Frontal cortex (tissue), 4 donors: Measurements from ENCODE around the gene SRP19. TPM values are rescaled to one million over a fixed set of nuclear protein-coding genes. Genes with fewer than 3 reads are reported as not detected.
"Not testable (repeated sequence)": the region's sequence is repeated elsewhere in the genome, so short reads cannot be mapped to it uniquely, and the experiment has no call there.

Experiments used
- DNase-seq, 2 donors: peaks; one replicate each; pipeline ENCODE4 v3.0.0; 2012; ENCODE audit warnings: low spot score in 2 of 2
- FAIRE-seq: peaks from 2 replicates; lab custom pipeline; 2012; peaks lifted over from hg19 to GRCh38; lab: Jason Lieb, UNC
- total RNA-seq: library from RNA; depleted of rRNA; stranded (reverse); fragments of >200 nt; gene quantifications from one replicate; pipeline ENCODE4 v1.2.3, GENCODE V29; 2014
- donor health status: control.
- donor health status: control.
- donor health status: control.

SRP19 gene
- 39.1 TPM for total RNA-seq

DNA sequence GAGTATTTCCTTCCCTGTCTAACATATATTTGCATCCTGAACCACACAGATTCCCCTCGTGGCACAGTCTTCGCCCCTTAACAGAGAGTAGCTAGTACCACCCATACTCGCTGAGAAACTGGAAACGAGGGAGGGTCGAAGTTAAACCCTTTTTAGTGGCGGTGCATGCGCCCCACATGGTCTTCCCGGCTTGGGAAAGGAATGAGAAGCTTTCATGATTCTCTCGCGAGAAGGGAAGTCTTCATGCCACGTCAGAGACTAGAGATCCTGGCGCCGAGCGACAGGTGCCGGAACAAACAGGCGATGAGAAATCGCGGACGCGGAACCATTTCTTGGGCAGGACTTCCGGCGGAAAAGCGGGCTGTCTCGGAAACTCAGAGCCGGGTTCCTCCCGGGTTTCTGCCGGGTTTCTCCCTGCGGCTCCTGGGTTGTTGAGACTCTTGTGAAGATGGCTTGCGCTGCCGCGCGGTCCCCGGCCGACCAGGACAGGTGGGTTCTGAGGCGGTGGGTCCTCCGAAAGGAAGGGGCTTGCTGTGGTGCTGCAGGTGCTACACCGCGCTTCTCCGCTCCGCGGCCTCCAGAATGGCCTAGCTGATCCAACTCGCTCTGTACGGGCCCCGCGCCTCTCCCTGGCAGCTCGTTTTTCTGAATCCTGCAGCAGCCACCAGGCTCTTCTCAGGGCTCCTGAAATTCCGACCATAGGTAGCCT is at the start of gene SRP19:
Gene SRP19 (plus strand): TSS at position 359 of the 709 bp plus-strand sequence. CDS start 90 bp downstream, at position 449.
- DNase-seq (peak; percentile 70 to 94), FAIRE-seq (peak; percentile 75)

DNA sequence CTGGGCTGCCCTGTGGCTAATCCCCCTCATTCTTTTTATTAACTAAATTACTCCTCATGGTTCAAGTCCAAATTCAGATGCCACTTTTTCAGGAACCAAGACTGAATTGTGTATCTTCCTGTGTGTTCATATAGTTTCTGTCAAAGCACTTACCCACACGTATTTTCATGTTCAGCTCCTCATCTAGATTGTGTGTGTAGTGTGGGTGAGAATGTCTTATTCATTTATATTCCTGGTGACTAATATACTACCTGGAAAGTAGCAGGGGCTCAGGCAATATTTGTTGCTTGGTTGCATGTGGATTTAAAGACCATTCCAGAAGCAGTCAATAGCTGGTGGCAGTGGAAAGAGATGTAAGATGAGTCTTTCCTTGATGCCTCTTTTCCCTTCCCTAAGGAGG is 48.5 kb upstream of the SRP19 start:
- no peak for DNase-seq
- no peak for FAIRE-seq

DNA sequence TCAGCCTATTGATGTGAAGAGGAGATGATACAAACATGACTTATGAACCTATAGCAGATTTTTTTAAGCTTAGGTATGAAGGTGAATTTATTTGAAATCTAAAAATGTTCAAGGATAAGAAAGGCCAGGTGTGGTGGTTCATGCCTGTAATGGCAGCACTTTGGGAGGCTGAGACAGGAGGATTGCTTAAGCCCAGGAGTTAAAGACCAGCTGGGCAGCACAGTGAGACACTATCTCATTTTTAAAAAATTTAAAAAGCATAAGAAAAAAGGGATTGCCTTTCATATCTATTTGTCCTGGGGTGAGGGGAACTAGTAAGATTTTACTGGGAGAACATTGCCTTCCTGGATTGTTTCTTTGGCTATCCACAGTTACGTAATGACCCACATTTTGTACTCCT is 40.8 kb upstream of the SRP19 start:
- DNase-seq (no peak), FAIRE-seq (no peak)

DNA sequence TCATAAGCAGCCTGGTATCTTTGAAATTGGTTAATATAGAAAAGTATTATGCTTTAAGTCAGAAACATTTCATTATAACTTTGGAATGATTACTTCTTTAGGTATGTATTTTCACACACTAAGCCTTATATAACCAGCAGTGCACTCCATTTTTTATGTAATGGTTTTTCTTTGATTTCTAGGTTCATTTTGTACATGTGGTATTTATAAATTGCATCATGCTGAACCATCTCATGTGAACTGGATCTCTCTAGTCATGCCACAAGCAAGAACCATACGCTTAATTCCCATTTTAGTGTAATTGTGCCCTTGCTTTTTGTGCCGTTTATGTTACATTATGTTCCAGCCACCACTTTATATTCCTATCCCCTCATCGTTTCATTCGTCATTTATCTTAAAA is 38.6 kb upstream of the SRP19 start:
- FAIRE-seq = no peak
- DNase-seq = no peak

DNA sequence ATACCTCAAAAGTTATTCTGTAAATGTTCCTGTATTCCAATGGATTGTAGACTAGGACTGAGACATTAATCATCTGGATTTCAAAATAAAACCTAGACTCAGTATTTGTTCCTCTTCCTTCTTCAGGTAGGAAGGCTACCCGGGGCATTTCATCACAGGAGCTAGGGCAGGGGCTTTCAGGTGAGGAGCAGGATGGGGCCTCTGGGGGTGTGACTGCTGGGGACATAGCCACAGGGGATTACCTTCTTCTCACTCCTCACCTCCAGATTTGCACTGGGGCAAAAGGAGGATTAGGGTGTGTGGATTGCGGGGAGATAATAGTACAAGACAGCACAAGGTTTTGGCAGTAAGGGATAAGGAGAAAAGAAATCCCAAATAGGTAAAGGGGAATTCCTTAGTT is 37.9 kb upstream of the SRP19 start:
- FAIRE-seq = no peak
- DNase-seq = no peak

DNA sequence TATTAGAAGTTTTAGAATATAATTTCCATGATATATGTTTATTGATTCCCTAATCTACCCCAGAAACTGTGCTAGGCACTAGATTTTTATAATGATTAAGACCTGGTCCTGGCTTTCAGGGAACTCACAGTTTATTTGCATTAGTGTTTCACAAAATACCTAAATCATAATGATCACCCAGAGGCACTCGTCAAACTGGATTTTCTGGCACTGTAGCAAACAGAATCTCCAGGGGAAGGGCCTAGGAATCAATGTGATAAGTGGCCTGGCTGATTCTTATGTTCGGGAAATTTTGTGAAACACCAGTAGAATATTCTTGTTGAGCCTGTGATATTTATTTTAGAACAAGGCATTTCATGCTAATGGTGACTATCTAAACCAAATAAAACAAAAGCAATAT is 37.4 kb upstream of the SRP19 start:
- no peak for DNase-seq

DNA sequence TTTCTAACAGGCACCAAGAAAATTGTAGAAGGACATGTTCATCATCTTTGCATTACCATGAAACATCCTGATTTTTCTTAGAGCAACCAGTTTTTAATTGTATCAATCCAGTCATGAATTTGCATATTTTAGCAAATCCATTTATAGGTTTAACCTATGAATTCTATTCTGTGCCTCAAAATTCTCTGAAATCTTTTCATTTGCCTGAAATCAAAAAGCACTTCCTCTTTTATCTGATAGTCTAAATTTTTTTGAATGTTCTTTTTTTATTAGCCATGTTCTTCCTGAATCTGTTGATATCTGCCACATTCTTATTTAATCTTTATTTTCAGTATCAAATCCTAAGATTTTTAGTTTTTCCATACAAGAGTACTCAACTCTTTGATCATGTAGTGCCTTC is 36.9 kb upstream of the SRP19 start:
- DNase-seq = no peak
- no peak for FAIRE-seq

More for the DNA sequence above, 37.4 kb upstream of the SRP19 start:
- FAIRE-seq = no peak

DNA sequence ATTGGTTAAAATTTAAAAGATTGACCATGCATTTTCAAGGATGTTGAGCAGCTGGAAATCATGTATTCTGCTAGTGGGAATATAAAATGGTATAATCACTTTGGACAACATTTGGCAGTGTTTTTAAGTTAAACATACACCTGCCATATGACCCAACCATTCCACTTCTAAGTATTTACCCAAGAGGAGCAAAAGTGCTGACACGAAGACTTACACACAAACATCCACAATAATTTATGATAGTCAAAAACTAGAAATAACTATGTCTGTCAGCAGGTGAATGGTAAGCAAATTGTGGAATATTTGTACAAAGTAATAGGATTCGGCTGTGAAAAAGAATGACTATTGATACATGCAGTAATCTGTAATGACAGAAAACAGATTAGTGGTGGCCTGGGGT is 30.7 kb upstream of the SRP19 start:
- DNase-seq = no peak
- FAIRE-seq = no peak

DNA sequence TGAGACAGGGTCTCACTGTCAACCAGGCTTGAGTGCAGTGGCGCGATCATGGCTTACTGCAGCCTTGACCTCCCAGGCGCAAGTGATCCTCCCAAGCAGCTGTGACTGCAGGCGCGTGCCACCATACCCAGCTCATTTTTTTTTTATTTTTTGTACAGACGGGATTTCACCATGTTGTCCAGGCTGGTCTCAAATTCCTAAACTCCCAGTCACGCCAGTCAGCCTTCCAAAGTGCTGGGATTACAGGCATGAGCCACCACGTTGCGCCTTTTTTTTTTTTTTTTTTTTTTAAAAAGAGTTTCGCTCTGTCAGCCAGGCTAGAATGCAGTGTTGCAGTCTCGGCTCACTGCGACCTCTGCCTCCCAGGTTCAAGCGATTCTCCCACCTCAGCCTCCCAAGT is 27.1 kb upstream of the SRP19 start:
- FAIRE-seq (no peak), DNase-seq (no peak)

DNA sequence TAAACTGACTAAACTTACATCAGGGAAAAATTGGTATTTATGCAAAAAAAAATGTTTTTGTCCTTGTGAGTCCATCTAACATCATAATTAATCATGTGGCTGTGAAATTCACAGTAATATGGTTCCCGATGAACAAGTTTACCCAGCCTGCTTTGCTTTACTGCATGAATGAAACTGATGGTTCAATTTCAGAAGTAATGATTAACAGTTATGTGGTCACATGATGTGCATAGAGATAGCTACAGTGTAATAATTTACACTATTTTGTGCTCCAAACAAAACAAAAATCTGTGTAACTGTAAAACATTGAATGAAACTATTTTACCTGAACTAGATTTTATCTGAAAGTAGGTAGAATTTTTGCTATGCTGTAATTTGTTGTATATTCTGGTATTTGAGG is 16.6 kb upstream of the SRP19 start:
- FAIRE-seq = no peak
- no peak for DNase-seq

DNA sequence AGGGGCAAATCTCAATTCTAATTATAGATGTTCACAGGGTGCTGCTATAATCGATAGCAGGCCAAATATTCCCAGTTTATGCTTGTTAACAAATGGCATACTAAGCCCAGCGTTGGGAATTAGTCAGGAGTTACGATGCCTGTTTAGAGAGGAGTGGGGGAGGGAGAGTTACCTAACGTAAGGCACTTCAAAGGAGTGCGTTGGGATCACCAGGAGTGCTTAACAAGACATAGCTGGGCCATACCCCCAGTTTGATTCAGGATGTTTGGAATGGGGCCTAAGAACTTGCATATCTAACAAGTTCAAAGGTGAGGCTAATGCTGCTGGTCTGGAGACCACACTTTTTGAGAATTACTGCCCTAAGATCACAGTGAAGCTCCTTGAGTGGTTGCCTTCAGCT is 14.5 kb upstream of the SRP19 start:
- FAIRE-seq = no peak

DNA sequence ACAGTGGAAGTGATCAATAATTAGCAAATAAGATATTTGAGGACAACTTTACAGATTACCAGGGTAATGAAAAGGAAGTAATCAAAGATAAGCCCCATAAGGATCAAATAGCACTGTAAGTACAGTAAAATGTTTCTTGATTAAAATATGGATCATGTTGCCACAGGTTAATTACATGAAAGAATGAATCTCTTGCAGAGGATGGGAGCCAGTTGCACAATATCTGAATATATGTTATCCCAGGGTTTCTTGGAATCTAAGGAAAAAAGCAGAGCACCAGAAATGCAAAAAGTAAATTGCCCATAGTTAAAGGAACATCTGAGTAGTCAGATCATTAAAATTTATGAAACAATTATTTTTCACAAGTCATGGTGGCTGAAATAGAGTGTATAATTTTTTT is 13.8 kb upstream of the SRP19 start:
- no peak for FAIRE-seq
- no peak for DNase-seq

More for the DNA sequence above, 14.5 kb upstream of the SRP19 start:
- DNase-seq = no peak

DNA sequence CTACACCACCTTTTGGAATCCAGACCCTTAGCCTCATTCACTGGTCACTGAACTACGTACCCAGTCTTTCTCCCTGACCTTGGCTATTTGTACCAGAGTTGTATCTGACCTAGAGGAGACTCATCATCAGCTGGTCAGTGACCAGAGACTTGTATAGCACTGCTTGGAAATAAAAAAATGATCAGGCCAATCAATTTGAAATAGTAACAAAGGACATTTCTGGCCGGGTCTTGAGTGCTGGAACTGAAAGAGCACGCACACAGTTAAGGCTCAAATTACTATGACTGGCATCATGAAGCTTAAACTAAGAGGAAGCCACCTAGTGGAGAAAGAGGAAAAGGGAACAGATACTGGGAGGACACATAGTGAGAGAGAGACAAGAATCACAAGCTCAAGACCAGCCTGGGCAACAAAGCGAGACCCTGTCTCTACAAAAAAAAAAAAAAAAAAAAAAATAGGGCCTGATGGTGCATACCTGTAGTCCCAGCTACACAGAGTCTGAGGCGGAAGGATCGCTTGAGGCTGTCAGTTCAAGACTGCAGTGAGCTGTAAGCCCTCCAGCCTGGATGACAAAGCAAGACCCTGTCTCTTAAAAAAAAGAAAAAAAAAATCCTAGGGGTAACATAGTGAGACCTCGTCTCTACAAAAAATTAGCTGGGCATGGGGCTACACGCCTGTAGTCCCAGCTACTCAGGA is 12.8 kb upstream of the SRP19 start:
- FAIRE-seq (no peak), DNase-seq (peak in 1 of 2 donors; percentile 4)

DNA sequence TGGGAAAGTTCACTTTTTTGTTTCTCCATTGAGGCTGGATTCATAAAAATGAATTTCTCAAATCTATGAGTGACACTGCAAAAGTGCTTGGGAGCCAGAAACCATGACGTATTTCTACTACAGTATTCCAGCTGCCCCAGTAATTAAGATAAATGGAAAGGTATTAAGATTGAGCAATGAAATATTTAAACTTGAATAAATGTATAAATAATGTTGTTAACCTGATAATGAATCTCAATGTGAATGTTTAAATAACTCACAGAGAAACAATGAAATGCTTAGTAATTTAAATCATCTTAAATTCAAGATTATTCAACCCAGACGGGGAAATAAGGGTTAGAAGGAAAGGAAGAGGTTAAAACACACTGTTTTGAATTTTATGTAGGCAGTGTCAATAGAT is 11.2 kb upstream of the SRP19 start:
- no peak for DNase-seq
- no peak for FAIRE-seq

DNA sequence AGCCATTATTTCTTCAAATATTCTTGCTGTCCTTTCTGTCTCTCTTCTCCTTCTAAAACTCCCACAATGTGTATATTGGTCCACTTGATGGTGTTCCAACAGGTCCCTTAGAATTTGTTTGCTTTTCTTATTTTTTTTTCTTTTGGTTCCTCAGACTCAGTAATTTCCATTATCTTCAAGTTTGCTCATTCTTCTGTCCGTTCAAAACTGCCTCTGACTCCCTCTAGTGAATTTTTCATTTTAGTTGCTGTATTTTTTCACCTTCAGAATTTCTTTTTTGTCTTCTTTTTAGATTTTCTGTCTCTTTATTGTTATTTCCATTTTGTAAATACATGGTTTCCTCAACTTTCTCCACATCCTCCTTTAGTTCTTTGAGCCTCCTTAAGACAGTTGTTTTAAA is 6.4 kb upstream of the SRP19 start:
- DNase-seq (no peak), FAIRE-seq (no peak)

DNA sequence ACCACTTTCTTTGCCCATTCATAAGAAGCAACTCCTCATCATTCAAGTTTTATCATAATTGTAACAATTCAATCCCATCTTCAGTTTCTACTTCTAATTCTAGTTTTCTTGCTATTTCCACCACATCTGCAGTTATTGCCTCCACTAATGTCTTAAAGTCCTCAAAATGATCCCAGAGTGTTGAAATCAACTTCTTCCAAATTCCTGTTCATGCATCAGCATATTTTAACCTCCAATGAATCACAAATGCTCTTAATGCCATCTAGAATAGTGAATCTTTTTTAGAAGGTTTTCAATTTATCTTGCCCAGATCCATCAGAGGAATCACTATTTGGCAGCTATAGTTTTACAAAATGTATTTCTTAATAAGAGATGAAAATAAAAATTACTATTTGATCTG is 3.2 kb upstream of the SRP19 start:
- no peak for FAIRE-seq

DNA sequence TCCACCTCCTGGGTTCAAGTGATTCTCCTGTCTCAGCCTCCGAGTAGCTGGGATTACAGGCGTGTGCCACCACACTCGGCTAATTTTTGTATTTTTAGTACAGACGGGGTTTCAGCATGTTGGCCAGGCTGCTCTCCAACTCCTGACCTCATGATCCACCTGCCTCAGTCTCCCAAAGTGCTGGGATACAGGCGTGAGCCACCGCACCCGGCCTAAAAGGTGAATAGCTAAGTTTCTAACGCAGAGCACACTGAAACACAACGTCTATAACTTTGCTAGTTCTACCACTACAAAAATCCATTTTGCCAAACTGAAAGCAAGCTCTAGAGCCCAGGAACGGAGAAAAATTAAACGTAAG is 537 bp upstream of the SRP19 start:
- DNase-seq, FAIRE-seq: not testable (repeated sequence)

More for the DNA sequence above, 3.2 kb upstream of the SRP19 start:
- no peak for DNase-seq

DNA sequence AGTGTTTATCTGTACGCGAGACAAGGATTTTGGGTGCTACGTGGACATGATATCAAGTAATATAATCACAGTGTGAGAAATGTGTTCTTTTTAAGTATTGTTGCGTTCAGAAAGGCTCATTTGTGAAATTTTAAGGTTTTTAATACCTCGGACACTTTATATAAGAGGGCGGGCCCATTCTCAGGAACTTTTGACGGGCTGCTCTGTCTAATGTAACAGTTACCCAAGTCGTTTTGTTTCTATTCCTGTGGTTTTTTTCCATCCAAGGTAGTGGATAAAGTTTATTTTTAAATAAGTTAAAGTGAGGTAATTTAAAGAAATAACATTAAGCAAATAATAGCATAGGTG is 525 bp downstream of the SRP19 start:
- no peak for DNase-seq
- FAIRE-seq = no peak

DNA sequence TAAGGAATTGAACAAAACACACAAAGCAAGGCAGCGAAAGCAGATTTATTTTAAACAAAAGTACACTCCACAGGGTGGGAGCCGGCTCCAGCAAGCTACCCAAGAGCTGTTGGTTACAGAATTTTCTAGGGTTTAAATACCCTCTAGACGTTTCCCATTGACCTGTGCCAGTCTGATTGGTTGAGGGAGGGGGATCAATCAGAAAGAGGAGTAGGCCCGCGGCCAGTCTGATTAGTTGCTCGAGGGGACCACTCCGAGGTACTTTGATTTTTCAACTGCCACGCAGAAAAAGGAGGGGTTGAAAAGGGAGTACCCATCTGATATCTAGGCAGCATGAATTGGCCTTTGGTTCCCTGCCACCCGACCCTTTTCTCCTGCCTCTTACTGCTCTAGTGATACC is 998 bp downstream of the SRP19 start:
- FAIRE-seq (no peak), DNase-seq (no peak)

DNA sequence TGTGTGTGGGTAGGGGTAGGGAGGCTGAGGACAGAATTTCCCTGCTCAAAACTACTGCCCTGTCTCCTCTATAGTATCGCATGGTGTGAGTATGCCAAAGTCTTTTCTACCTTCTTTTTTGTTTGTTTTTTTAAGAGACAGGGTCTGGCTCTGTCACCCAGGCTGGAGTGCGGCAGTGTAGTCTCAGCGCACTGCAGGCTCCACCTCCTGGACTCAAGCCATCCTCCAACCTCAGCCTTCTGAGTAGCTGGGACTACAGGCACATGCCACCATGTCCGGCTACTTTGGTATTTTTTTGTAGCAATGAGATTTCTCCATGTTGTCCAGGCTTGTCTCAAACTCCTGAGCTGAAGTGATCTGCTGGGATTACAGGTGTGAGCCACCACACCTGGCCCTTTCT is 2.5 kb downstream of the SRP19 start:
- DNase-seq (no peak), FAIRE-seq (no peak)

DNA sequence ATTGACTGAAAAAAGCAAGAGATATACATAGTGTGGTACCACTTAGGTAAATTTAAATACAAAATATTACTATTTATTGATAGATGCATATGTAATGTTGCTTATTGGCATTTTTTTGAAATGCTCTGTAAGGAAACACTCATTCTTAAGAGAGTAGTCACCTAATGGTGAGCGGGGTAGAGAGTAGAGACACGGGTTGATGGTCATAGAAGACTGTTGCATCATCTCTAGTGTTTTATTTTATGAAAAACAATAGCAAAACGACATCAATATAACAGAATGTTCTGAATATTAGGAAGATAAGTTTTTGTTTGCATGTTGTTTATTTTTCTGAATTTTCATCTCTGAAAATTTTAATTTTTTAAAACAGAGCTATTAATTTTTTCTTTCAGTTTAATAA is 4.0 kb downstream of the SRP19 start:
- no peak for DNase-seq
- FAIRE-seq = no peak

DNA sequence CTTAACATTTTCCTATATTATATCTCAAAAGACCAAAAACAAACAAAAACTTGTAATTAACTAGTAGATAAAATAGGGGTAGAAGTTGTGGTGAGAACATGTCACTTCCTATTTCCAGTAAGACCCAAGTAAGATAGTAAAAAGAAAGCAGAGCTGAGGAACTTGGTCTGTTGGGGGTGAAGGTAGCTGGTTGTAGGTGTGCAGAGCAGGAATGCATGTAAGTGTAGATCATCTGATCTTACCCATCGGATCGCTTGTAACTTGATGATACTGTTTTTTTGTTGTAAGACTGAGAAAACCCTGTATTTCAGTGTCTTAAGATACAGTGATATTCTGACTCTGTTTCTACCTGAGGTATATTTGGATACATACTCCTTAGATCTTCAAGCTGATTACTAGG is 5.7 kb downstream of the SRP19 start:
- FAIRE-seq (no peak), DNase-seq (no peak)
